Measurements from ENCODE around the gene THEMIS. TPM values are rescaled to one million over a fixed set of nuclear protein-coding genes. Genes with fewer than 3 reads are reported as not detected.
"Not testable (repeated sequence)": the region's sequence is repeated elsewhere in the genome, so short reads cannot be mapped to it uniquely, and the experiment has no call there.

The THEMIS gene
- total RNA-seq, 2 experiments from 2014 or later = 9.5 to 11.5 TPM

DNA sequence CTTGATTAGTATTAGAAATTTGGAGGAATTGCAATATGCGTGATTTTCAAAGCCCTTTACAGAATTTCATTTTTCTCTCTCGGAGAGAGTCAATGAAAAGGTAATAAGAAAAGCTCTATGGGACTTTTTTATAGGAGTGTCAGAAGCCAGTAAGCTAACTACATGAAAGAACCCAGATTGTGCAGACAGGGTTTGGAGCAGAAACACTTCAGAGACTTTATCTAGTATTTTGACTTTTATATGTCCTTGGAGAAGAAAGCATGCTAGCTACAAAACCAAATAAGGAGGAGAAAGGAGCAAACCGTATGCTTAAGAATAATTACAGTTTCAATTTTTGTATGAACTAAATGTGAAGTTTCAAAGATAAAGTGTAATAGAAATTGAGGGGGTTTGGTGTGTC, 182.2 kb downstream of the THEMIS start:
- ChIA-PET POLR2A (no interaction called here), CTCF (interaction anchor here (0.6 kb wide), 1 partner anchor 11 kb away, joined by 3 read pairs; no protein-coding TSS in a partner anchor)
- no peaks in the 10 kb centered on the region for H3K9me3 Mint-ChIP-seq
- no peaks in the 10 kb centered on the region for H3K27me3 Mint-ChIP-seq
- peaks cover 5% of the 10 kb centered on the region for H3K4me1 Mint-ChIP-seq (ENCODE audit: low read depth)
- H3K36me3 Mint-ChIP-seq = peaks cover 12% of the 10 kb centered on the region
- no peak for DNase-seq
- no peak overlapping the region for H3K27ac Mint-ChIP-seq
- no peak overlapping the region for H3K4me3 Mint-ChIP-seq
- intact Hi-C loops (cut with micrococcal nuclease) = no loop called here

DNA sequence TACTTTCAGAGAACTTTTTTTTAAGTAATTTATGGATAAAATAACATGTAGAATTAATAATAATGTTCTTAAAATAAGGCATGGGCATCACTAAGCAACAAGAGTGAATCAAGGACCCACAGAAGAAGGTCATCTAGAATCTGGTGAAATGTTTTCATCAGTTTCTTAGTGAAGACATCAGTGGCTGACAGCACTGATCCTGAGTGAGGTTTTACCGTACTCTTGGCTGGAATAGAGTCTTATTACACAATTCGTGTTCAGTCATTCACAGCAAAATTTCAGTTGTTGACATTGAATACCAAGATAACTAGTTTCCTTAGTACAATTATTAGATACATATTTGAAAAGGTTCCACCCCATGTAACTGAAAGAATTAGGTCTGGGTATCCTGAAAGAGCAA, 183.5 kb downstream of the THEMIS start:
- peaks cover 21% of the 10 kb centered on the region for H3K36me3 Mint-ChIP-seq
- no peak overlapping the region for H3K4me3 Mint-ChIP-seq
- ChIA-PET CTCF (no interaction called here), POLR2A (no interaction called here)
- intact Hi-C loops (cut with micrococcal nuclease) = no loop called here
- H3K4me1 Mint-ChIP-seq (ENCODE audit: low read depth) = peaks cover 1% of the 10 kb centered on the region
- DNase-seq = no peak
- no peaks in the 10 kb centered on the region for H3K27me3 Mint-ChIP-seq
- no peaks in the 10 kb centered on the region for H3K9me3 Mint-ChIP-seq
- H3K27ac Mint-ChIP-seq = no peak overlapping the region

DNA sequence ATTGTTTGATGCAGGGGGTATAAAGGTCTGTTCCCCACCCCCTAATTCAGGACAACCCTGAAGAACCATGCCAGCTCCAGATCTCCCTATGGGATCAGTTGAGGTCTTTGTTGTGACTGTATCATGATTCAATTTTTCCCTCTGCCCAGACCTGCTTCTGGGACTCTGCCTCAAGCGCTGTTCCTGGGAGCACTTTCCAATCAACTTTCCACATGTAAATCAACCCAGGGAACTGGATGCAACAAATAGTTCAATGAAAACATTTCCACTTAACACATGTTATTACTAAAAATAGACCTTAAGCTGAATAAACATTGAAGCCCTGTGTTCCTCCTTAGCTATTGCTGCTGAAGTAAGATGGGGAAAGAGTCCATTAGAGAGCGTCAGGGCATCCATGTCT, 184.4 kb downstream of the THEMIS start:
- Mint-ChIP-seq H3K36me3 (peaks cover 21% of the 10 kb centered on the region), H3K9me3 (no peaks in the 10 kb centered on the region), H3K27ac (no peak overlapping the region), H3K4me1 (ENCODE audit: low read depth) (peaks cover 1% of the 10 kb centered on the region), H3K4me3 (no peak overlapping the region), H3K27me3 (no peaks in the 10 kb centered on the region)
- POLR2A ChIA-PET = no interaction called here
- intact Hi-C loops (cut with micrococcal nuclease) = no loop called here
- DNase-seq = no peak
- CTCF ChIA-PET = no interaction called here

DNA sequence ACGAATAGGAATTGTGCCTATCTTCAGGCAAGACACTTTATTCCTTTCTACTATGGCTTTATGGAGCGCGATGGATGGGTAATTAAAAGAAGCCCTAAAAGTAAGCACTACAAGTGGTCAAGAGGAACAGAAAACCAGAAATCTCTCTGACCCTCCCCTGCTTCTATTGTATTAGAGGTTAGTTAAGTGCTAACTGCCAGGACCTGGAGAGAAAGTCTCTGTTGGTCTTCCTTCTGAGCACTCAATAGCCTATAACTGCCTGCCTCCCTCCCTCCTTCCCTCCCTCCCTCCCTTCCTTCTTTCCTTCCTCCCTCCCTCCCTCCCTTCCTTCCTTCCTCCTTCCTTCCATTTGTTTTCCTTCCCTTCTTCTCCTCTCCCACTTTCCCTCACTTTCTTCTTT, 190.2 kb downstream of the THEMIS start:
- ChIA-PET CTCF (no interaction called here), POLR2A (no interaction called here)
- no peak for DNase-seq
- no peak overlapping the region for H3K4me3 Mint-ChIP-seq
- intact Hi-C loops (cut with micrococcal nuclease) = no loop called here
- no peaks in the 10 kb centered on the region for H3K27me3 Mint-ChIP-seq
- no peaks in the 10 kb centered on the region for H3K9me3 Mint-ChIP-seq
- no peaks in the 10 kb centered on the region for H3K4me1 Mint-ChIP-seq (ENCODE audit: low read depth)
- H3K27ac Mint-ChIP-seq = no peak overlapping the region
- peaks cover 35% of the 10 kb centered on the region for H3K36me3 Mint-ChIP-seq

DNA sequence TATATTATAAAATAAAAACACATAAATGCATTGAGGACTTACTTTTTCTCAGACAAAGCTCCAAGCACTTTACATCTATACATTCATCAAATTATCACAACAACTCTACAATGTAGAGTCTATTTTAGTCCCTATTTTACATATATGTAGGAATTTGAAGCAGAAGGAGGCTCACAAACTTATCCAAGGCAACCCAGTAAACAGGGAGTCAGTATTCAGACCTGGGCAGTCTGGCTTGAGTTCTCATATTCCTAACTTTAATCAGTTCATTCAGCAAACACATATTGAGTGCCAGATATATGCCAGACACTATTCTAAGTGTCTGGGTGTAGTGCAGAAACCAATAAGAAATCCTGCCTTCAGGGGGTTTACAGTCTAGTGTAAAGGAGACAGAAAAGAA, 194.6 kb downstream of the THEMIS start:
- ChIA-PET POLR2A (no interaction called here), CTCF (no interaction called here)
- peaks cover 42% of the 10 kb centered on the region for H3K36me3 Mint-ChIP-seq
- intact Hi-C loops (cut with micrococcal nuclease) = no loop called here
- H3K9me3 Mint-ChIP-seq = peaks cover 7% of the 10 kb centered on the region
- H3K27ac Mint-ChIP-seq = no peak overlapping the region
- no peaks in the 10 kb centered on the region for H3K4me1 Mint-ChIP-seq (ENCODE audit: low read depth)
- no peaks in the 10 kb centered on the region for H3K27me3 Mint-ChIP-seq
- no peak for DNase-seq
- no peak overlapping the region for H3K4me3 Mint-ChIP-seq

DNA sequence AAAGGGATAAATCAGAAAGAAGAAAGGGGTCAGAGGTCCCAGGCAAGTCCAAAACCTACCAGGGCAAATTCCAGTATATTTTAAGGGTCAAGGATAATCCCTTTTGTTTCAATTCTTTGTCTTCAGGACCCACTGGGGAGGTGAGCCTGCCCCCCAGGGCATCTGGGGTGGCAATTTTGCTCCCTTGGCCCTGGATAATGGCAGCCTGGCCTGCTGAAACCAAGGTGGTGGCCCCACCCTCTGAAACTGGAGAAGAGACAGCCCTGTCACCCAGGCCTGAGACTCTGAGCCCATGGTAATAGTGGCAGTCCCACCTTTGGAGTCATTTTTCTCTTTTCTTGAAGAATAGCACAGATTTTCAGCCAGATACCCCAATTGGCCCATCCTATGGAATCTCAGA, 205.8 kb downstream of the THEMIS start:
- Mint-ChIP-seq H3K27me3 (no peaks in the 10 kb centered on the region), H3K4me3 (no peak overlapping the region), H3K9me3 (no peaks in the 10 kb centered on the region), H3K36me3 (peaks cover 50% of the 10 kb centered on the region), H3K4me1 (ENCODE audit: low read depth) (no peaks in the 10 kb centered on the region), H3K27ac (no peak overlapping the region)
- CTCF ChIA-PET = no interaction called here
- POLR2A ChIA-PET = no interaction called here
- intact Hi-C loops (cut with micrococcal nuclease) = no loop called here
- no peak for DNase-seq

DNA sequence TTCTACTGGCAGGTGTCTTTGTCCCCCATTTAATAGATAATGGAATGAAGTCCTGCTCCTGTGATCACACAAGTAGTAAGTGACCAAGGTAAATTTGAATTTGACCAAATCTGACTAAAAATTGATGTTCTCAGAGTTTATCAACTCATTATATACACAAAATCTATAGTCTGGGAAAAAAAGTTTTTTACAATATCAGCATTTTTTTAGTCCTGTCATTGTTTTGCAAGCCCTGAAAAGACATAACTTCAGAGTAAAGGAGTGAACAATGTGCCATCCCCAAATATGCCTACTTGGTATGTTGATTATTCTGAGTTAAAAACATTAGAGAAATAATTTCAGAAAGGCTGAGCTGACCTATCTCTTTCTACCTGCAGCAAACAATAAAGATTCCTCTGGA, 209.7 kb downstream of the THEMIS start:
- Mint-ChIP-seq H3K27ac (no peak overlapping the region), H3K4me3 (no peak overlapping the region), H3K4me1 (ENCODE audit: low read depth) (no peaks in the 10 kb centered on the region), H3K36me3 (peaks cover 44% of the 10 kb centered on the region), H3K9me3 (peaks cover 25% of the 10 kb centered on the region), H3K27me3 (no peaks in the 10 kb centered on the region)
- DNase-seq = no peak
- POLR2A ChIA-PET = no interaction called here
- intact Hi-C loops (cut with micrococcal nuclease) = no loop called here
- CTCF ChIA-PET = no interaction called here

DNA sequence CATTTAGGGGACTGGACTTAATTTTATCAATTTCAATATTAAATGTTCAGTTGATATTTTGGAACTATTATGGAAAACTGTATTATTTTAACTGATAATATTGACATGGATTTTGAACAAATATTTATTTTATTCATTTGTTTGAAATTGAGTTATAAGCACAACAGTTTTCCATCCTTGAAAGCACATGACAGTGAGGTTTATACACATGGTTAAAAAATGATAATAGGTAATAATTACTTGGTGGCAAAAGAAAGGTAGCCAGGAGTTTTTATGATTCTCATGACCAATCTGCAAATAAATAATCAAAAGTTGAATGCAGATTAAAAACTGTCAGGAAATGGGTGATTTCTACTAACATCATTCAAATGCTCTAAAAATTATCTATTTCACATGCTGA, 210.3 kb downstream of the THEMIS start:
- Mint-ChIP-seq H3K4me3 (no peak overlapping the region), H3K36me3 (peaks cover 40% of the 10 kb centered on the region), H3K9me3 (peaks cover 30% of the 10 kb centered on the region), H3K4me1 (ENCODE audit: low read depth) (no peaks in the 10 kb centered on the region), H3K27ac (no peak overlapping the region), H3K27me3 (no peaks in the 10 kb centered on the region)
- CTCF ChIA-PET = no interaction called here
- DNase-seq = no peak
- POLR2A ChIA-PET = no interaction called here
- intact Hi-C loops (cut with micrococcal nuclease) = no loop called here

DNA sequence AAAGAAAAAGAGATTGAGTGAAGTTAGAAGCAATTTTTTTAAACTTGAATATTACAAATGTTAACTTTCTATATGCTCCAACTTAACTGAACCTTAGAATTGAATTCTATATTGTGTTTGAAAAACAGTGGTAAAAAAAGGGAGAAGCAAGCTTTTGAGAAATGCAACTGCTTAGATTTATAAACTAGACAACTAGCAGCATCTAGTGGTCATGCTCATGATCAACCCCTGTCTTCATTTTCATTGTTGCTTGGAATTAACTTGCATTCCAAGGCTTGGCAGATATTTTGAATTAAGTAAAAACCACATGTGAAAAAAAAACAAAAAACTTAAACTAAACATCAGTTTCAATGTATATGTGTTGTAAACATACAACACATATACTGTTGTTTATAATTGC, 210.8 kb downstream of the THEMIS start:
- H3K27ac Mint-ChIP-seq = no peak overlapping the region
- ChIA-PET POLR2A (no interaction called here), CTCF (no interaction called here)
- no peaks in the 10 kb centered on the region for H3K4me1 Mint-ChIP-seq (ENCODE audit: low read depth)
- peaks cover 33% of the 10 kb centered on the region for H3K9me3 Mint-ChIP-seq
- no peaks in the 10 kb centered on the region for H3K27me3 Mint-ChIP-seq
- H3K36me3 Mint-ChIP-seq = peaks cover 35% of the 10 kb centered on the region
- H3K4me3 Mint-ChIP-seq = no peak overlapping the region
- DNase-seq = no peak
- intact Hi-C loops (cut with micrococcal nuclease) = no loop called here

DNA sequence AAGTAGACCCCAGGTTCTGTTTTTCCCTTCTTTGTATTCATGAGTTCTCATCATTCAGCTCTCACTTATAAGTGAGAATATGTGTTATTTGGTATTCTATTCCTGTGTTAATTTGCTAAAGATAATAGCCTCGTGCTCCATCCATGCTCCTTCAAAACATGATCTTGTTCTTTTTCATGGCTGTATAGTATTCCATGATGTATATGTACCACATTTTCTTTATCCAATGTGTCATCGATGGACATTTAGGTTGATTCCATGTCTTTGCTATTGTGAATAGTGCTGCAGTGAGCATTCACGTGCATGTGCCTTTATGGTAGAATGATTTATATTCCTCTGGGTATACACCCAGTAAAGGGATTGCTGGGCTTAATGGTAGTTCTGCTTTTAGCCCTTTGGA, 213.4 kb downstream of the THEMIS start:
- Mint-ChIP-seq H3K9me3 (peaks cover 49% of the 10 kb centered on the region), H3K36me3 (peaks cover 24% of the 10 kb centered on the region)
- intact Hi-C loops (cut with micrococcal nuclease); POLR2A ChIA-PET; H3K4me3 Mint-ChIP-seq; H3K4me1 Mint-ChIP-seq (ENCODE audit: low read depth); DNase-seq; CTCF ChIA-PET; H3K27me3 Mint-ChIP-seq; H3K27ac Mint-ChIP-seq: not testable (repeated sequence)

DNA sequence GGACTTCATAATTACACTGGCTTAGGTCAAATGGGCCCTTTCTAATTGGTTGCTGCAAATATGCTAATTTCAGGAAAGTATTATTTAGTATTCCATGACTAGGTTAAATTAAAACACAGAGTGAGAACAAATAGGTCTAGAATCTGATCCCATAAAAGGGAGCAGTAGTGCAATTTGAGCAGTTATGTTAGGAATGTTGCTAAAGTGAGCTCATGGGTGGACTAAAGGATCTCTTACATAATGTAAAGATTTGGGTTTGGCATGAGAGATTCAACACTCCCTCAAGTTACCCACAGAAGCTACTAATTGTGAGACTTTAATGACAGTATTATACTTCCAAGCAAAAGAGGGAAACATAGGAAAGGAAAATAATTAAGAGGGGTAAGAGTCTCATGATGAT, 214.8 kb downstream of the THEMIS start:
- no peak overlapping the region for H3K27ac Mint-ChIP-seq
- H3K27me3 Mint-ChIP-seq = no peaks in the 10 kb centered on the region
- CTCF ChIA-PET = no interaction called here
- H3K9me3 Mint-ChIP-seq = peaks cover 58% of the 10 kb centered on the region
- DNase-seq = no peak
- no peaks in the 10 kb centered on the region for H3K4me1 Mint-ChIP-seq (ENCODE audit: low read depth)
- H3K36me3 Mint-ChIP-seq = peaks cover 20% of the 10 kb centered on the region
- H3K4me3 Mint-ChIP-seq = no peak overlapping the region
- intact Hi-C loops (cut with micrococcal nuclease) = no loop called here
- POLR2A ChIA-PET = no interaction called here

DNA sequence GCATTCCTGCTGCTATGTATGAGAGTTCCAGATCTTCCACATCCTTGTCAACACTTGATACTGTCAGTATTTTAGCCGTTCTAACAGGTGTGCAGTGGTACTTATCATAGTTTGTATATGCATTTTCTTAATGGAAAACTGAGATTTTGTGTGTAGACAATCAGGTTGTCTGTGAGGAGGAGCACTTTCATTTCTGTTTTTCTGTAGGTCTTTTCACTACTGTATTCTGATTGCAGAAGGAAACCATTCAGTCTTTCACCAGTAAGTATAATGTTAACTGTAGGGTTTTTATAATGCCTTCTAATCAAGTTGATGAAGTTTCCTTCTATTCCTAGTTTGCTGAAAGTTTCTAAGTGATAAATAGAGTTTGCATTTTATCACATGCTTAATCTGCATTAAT, 216.4 kb downstream of the THEMIS start:
- no peak for DNase-seq

More for the DNA sequence above, 216.4 kb downstream of the THEMIS start:
- no peak overlapping the region for H3K27ac Mint-ChIP-seq
- intact Hi-C loops (cut with micrococcal nuclease) = no loop called here
- CTCF ChIA-PET = no interaction called here
- H3K4me1 Mint-ChIP-seq (ENCODE audit: low read depth) = no peaks in the 10 kb centered on the region
- POLR2A ChIA-PET = no interaction called here
- H3K36me3 Mint-ChIP-seq = peaks cover 10% of the 10 kb centered on the region
- peaks cover 70% of the 10 kb centered on the region for H3K9me3 Mint-ChIP-seq
- H3K27me3 Mint-ChIP-seq = no peaks in the 10 kb centered on the region
- H3K4me3 Mint-ChIP-seq = no peak overlapping the region

All from activated CD4-positive, alpha-beta memory T cell treated with anti-CD3 and anti-CD28 coated beads for 36 hours (primary cell).